ENCODE data around the gene PARS2. TPM values are rescaled to one million over a fixed set of nuclear protein-coding genes. Genes with fewer than 3 reads are reported as not detected.

Gene PARS2
- total RNA-seq, 1 experiment from 2014 or later: 10.2 TPM

DNA sequence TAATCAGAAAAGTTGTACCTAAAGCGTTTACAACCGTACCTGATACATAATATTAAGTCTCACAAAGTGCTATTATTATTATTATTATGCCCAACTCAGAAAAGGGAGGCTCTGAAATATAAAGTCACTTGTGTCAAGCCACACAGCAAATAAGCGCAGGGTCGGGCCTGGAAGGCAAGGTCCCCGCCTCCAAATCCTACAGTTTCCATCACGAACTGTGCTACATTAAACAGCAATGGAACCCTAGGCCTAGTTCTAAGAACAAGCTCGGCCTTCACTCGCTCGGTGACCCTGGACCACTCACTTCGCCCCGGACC, 549 bp downstream of the PARS2 start:
- no peak overlapping the region for H3K27ac ChIP-seq (ENCODE audit: insufficient read length, low read depth, low read length)
- H3K56ac ChIP-seq (ENCODE audit: insufficient read length, low read depth, low read length): no peak overlapping the region
- no peak overlapping the region for H2BK12ac ChIP-seq (ENCODE audit: insufficient read length, low read depth, low read length)
- no peaks in the 10 kb centered on the region for H3K79me2 ChIP-seq (ENCODE audit: insufficient read depth, low read length)
- no peaks in the 10 kb centered on the region; the same call in 1 of the 2 replicates for H3K27me3 Mint-ChIP-seq (ENCODE audit: low read depth)
- no peaks in the 10 kb centered on the region for H3K9me3 ChIP-seq (ENCODE audit: control insufficient read depth, low read depth, low read length)
- peak overlapping the region; percentile 62 for H3K4me2 ChIP-seq (ENCODE audit: insufficient read depth, insufficient read length, low read length)
- peak overlapping the region; percentile 75 to 96 (median 85); a peak in 5 of 7 replicates for H3K27ac Mint-ChIP-seq
- peaks cover 31 to 34% of the 10 kb centered on the region in 2 experiments for H3K4me1 Mint-ChIP-seq
- peaks cover 4% of the 10 kb centered on the region for H3K23me2 ChIP-seq (ENCODE audit: insufficient read length, low read depth, low read length, poor library complexity, severe bottlenecking)
- no peak overlapping the region for H2BK5ac ChIP-seq (ENCODE audit: insufficient read length, low read length)
- no peaks in the 10 kb centered on the region for H3K9me3 Mint-ChIP-seq
- no peak overlapping the region for H4K5ac ChIP-seq (ENCODE audit: insufficient read length, low read depth, low read length)
- no peak overlapping the region for H2BK20ac ChIP-seq (ENCODE audit: low read depth, low read length, poor library complexity, severe bottlenecking)
- H4K20me1 ChIP-seq (ENCODE audit: control insufficient read depth, insufficient read depth, insufficient read length): no peaks in the 10 kb centered on the region
- no peak overlapping the region for H2AFZ ChIP-seq (ENCODE audit: low read length)
- no peak overlapping the region for H2BK15ac ChIP-seq (ENCODE audit: low read depth, low read length)
- H3K18ac ChIP-seq (ENCODE audit: insufficient read length, low read depth, low read length): no peak overlapping the region
- H3K27me3 ChIP-seq (ENCODE audit: insufficient read depth, low read length): no peaks in the 10 kb centered on the region
- H3K14ac ChIP-seq (ENCODE audit: insufficient read depth, low read length): peak overlapping the region; percentile 44; the same call in 1 of the 2 replicates
- H3T11ph ChIP-seq (ENCODE audit: low read length): no peak overlapping the region
- H3K36me3 Mint-ChIP-seq (ENCODE audit: insufficient read depth in 1 of 3, low read depth in 3 of 3): peaks cover 0 to 6% (median 4%) of the 10 kb centered on the region in 3 experiments; a peak in 4 of 7 replicates
- no peak overlapping the region for H3K23ac ChIP-seq (ENCODE audit: insufficient read length, low read depth, low read length)
- WGBS (ENCODE audit: extremely low coverage, insufficient read length, low lambda C conversion rate): no CpG with 5 or more reads among the region's 11 CpGs
- no peak overlapping the region for H4K8ac ChIP-seq (replicated peaks; ENCODE audit: insufficient read length, low read depth, low read length)
- DNase-seq: no peak
- H3K4ac ChIP-seq (ENCODE audit: low read depth, low read length): no peak overlapping the region
- no peaks in the 10 kb centered on the region for H3K4me1 ChIP-seq (ENCODE audit: insufficient read depth, low read length)
- H4K91ac ChIP-seq (ENCODE audit: insufficient read length, low read depth, low read length): no peak overlapping the region
- no peaks in the 10 kb centered on the region for H3K79me1 ChIP-seq (ENCODE audit: insufficient read depth, low read depth, low read length, poor library complexity, severe bottlenecking)
- peak overlapping the region; percentile 85 for H3K9ac ChIP-seq (ENCODE audit: extremely low read depth, insufficient read length, low read length)
- TF ChIP-seq, protein P1, sequence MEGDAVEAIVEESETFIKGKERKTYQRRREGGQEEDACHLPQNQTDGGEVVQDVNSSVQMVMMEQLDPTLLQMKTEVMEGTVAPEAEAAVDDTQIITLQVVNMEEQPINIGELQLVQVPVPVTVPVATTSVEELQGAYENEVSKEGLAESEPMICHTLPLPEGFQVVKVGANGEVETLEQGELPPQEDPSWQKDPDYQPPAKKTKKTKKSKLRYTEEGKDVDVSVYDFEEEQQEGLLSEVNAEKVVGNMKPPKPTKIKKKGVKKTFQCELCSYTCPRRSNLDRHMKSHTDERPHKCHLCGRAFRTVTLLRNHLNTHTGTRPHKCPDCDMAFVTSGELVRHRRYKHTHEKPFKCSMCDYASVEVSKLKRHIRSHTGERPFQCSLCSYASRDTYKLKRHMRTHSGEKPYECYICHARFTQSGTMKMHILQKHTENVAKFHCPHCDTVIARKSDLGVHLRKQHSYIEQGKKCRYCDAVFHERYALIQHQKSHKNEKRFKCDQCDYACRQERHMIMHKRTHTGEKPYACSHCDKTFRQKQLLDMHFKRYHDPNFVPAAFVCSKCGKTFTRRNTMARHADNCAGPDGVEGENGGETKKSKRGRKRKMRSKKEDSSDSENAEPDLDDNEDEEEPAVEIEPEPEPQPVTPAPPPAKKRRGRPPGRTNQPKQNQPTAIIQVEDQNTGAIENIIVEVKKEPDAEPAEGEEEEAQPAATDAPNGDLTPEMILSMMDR (conservative IDR thresholded peaks at IDR 0.05): no peak
- no peak overlapping the region for H2AK5ac ChIP-seq (ENCODE audit: insufficient read length, low read length)
- H3K4me3 Mint-ChIP-seq: peak overlapping the region; percentile 95
- H2BK120ac ChIP-seq (ENCODE audit: low read depth, low read length, poor library complexity, severe bottlenecking): no peak overlapping the region
